DOHH2 (cell line): ENCODE measurements around the gene SOX5.

Experiments
- H3F3A ChIP-seq: fragments of 200-600 bp; sonication (generic), shearing (Covaris generic); 2 replicates; pipeline ENCODE4 v1.6.0; 2016; ENCODE audit warnings: antibody characterized with exemption, mild to moderate bottlenecking; ENCODE audit not compliant: control insufficient read depth, insufficient read depth
- H3K27ac ChIP-seq: fragments of 200-600 bp; sonication (generic); 2 replicates; pipeline ENCODE4 v1.5.1; 2014; ENCODE audit warnings: low read depth, mild to moderate bottlenecking, low read length, moderate library complexity
- H3K27me3 ChIP-seq: fragments of 200-600 bp; sonication (generic); 2 replicates; pipeline ENCODE4 v1.6.1; 2014; ENCODE audit warnings: mild to moderate bottlenecking, low read length, mixed read lengths; ENCODE audit not compliant: control insufficient read depth
- H3K36me3 ChIP-seq: fragments of 200-600 bp; sonication (generic); 2 replicates; pipeline ENCODE4 v1.6.1; 2014; ENCODE audit warnings: mild to moderate bottlenecking, low read length, moderate library complexity, mixed read lengths; ENCODE audit not compliant: control insufficient read depth
- H3K4me1 ChIP-seq: fragments of 200-600 bp; sonication (generic); 2 replicates; pipeline ENCODE4 v1.6.1; 2014; ENCODE audit warnings: mild to moderate bottlenecking, low read length, mixed read lengths; ENCODE audit not compliant: control insufficient read depth
- H3K4me2 ChIP-seq: fragments of 200-600 bp; sonication (generic); 2 replicates; pipeline ENCODE4 v1.6.0; 2014; ENCODE audit warnings: mild to moderate bottlenecking, low read length, moderate library complexity
- H3K4me3 ChIP-seq: fragments of 200-600 bp; sonication (generic); 2 replicates; pipeline ENCODE4 v1.5.1; 2014; ENCODE audit warnings: mild to moderate bottlenecking, low read length, mixed read lengths
- H3K79me2 ChIP-seq: fragments of 200-600 bp; sonication (generic); 2 replicates; pipeline ENCODE4 v1.6.1; 2014; ENCODE audit warnings: mild to moderate bottlenecking, low read length, mixed read lengths; ENCODE audit not compliant: control insufficient read depth
- H3K9me2 ChIP-seq: fragments of 200-600 bp; sonication (generic); replicated peaks from 2 replicates; pipeline ENCODE4 v1.6.1; 2014; ENCODE audit warnings: mild to moderate bottlenecking, low read length, mixed read lengths; ENCODE audit not compliant: control insufficient read depth
- H3K9me3 ChIP-seq: fragments of 200-600 bp; sonication (generic); 2 replicates; pipeline ENCODE4 v1.6.1; 2014; ENCODE audit warnings: antibody characterized with exemption, low read length, mixed read lengths; ENCODE audit not compliant: control insufficient read depth, insufficient read depth
- H4K20me1 ChIP-seq: fragments of 200-600 bp; sonication (generic); 2 replicates; pipeline ENCODE4 v1.6.0; 2014; ENCODE audit warnings: low read depth, mild to moderate bottlenecking, antibody characterized with exemption, low read length, moderate library complexity; ENCODE audit not compliant: control insufficient read depth, insufficient read depth
- CTCF ChIP-seq: fragments of 200-600 bp; sonication (generic); IDR thresholded peaks from one replicate; pipeline ENCODE4 v1.5.1; 2014; ENCODE audit warnings: antibody characterized with exemption, mild to moderate bottlenecking, low read depth, low read length; ENCODE audit not compliant: poor library complexity, severe bottlenecking
- EZH2phosphoT487 ChIP-seq: fragments of 200-600 bp; sonication (generic); IDR thresholded peaks from 2 replicates; pipeline ENCODE4 v1.6.1; 2017; ENCODE audit warnings: borderline replicate concordance, mild to moderate bottlenecking, antibody characterized with exemption, low read length, moderate library complexity, mixed read lengths

The SOX5 gene

GRCh38 chr12:23843958-23844357 lies 105.5 kb downstream of the SOX5 start:
- Histone ChIP-seq H3K27ac (no peak overlapping the region), H3K36me3 (no peaks in the 10 kb centered on the region), H4K20me1 (no peaks in the 10 kb centered on the region), H3K4me1 (no peaks in the 10 kb centered on the region), H3K27me3 (no peaks in the 10 kb centered on the region), H3K9me2 (no peaks in the 10 kb centered on the region), H3K4me3 (no peak overlapping the region), H3F3A (no peaks in the 10 kb centered on the region), H3K9me3 (no peaks in the 10 kb centered on the region), H3K4me2 (no peak overlapping the region), H3K79me2 (no peaks in the 10 kb centered on the region)
- TF ChIP-seq EZH2phosphoT487 (no peak), CTCF (no peak)

- H3K79me2 ChIP-seq = no peaks in the 10 kb centered on the region
- no peak overlapping the region for H3K4me2 ChIP-seq
- no peaks in the 10 kb centered on the region for H3K9me2 ChIP-seq
- no peaks in the 10 kb centered on the region for H3K9me3 ChIP-seq
- no peaks in the 10 kb centered on the region for H3F3A ChIP-seq
- no peaks in the 10 kb centered on the region for H3K27me3 ChIP-seq
- no peak overlapping the region for H3K27ac ChIP-seq
- no peaks in the 10 kb centered on the region for H3K4me1 ChIP-seq
- TF ChIP-seq EZH2phosphoT487 (no peak), CTCF (no peak)
- H3K36me3 ChIP-seq = no peaks in the 10 kb centered on the region
- no peaks in the 10 kb centered on the region for H4K20me1 ChIP-seq
- H3K4me3 ChIP-seq = no peak overlapping the region
Measured at GRCh38 chr12:23834076-23834475, 115.4 kb downstream of the SOX5 start.

GRCh38 chr12:23831739-23832138 lies 117.7 kb downstream of the SOX5 start:
- H3K4me3 ChIP-seq = no peak overlapping the region
- no peak overlapping the region for H3K4me2 ChIP-seq
- no peak overlapping the region for H3K27ac ChIP-seq
- no peaks in the 10 kb centered on the region for H3K9me2 ChIP-seq
- no peaks in the 10 kb centered on the region for H3K4me1 ChIP-seq
- H4K20me1 ChIP-seq = no peaks in the 10 kb centered on the region
- H3K79me2 ChIP-seq = no peaks in the 10 kb centered on the region
- no peak for TF ChIP-seq EZH2phosphoT487
- no peak for TF ChIP-seq CTCF
- H3K36me3 ChIP-seq = no peaks in the 10 kb centered on the region
- no peaks in the 10 kb centered on the region for H3K27me3 ChIP-seq
- H3K9me3 ChIP-seq = no peaks in the 10 kb centered on the region
- H3F3A ChIP-seq = no peaks in the 10 kb centered on the region

- no peaks in the 10 kb centered on the region for H3K36me3 ChIP-seq
- TF ChIP-seq CTCF (no peak), EZH2phosphoT487 (no peak)
- H4K20me1 ChIP-seq = no peaks in the 10 kb centered on the region
- H3K9me2 ChIP-seq = no peaks in the 10 kb centered on the region
- no peaks in the 10 kb centered on the region for H3K79me2 ChIP-seq
- no peak overlapping the region for H3K27ac ChIP-seq
- H3K9me3 ChIP-seq = no peaks in the 10 kb centered on the region
- no peaks in the 10 kb centered on the region for H3K4me1 ChIP-seq
- no peaks in the 10 kb centered on the region for H3K27me3 ChIP-seq
- H3K4me3 ChIP-seq = no peak overlapping the region
- no peaks in the 10 kb centered on the region for H3F3A ChIP-seq
- H3K4me2 ChIP-seq = no peak overlapping the region
Measured at GRCh38 chr12:23830210-23830609, 119.3 kb downstream of the SOX5 start.
